Measurements from ENCODE around the gene RIMBP2. TPM values are rescaled to one million over a fixed set of nuclear protein-coding genes. Genes with fewer than 3 reads are reported as not detected.

Gene RIMBP2
- total RNA-seq, 1 donor from 2014 or later = 0.25 TPM

- no peak overlapping the region for H3K27ac ChIP-seq
- no peaks in the 10 kb centered on the region for H3K36me3 ChIP-seq
- no peaks in the 10 kb centered on the region for H3K4me1 ChIP-seq
- no peaks in the 10 kb centered on the region for H3K9me3 ChIP-seq
- no peaks in the 10 kb centered on the region for H3K27me3 ChIP-seq
- intact Hi-C loops (cut with DNase I) = no loop called here
- no peak overlapping the region for H3K4me3 ChIP-seq
- no peak for DNase-seq (ENCODE audit: extremely low spot score in 2 of 2)
- no peak for TF ChIP-seq CTCF (IDR thresholded peaks at IDR 0.05)
- no peak for TF ChIP-seq POLR2AphosphoS5 (IDR thresholded peaks at IDR 0.05; ENCODE audit: insufficient read depth in 1 of 2, low read depth in 1 of 2)
- TF ChIP-seq POLR2A (IDR thresholded peaks at IDR 0.05) = no peak
Measured at GRCh38 chr12:130603396-130603965, 112.6 kb downstream of the RIMBP2 start.

DNA sequence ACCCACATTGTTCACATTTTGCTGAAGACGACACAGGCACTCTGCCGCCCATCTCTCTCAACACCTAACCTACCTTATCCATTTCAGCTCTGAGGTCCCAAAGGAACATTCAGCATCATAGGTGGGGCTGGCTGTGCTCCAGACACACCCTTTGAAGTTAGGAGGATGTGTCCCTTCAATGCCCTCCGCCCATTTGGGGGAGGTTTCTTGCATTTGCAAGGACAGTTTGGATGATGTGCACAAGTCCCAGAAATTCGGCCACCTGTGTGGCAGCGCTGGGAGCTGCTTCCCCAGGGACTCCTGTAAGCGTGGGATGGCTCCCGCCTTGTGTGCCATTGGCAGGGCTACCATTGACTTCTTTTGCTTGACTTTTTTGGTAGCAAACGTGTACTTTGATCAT lies 113.8 kb downstream of the RIMBP2 start:
- intact Hi-C loops (cut with DNase I) = no loop called here
- H3K4me3 ChIP-seq = no peak overlapping the region
- no peak for DNase-seq (ENCODE audit: extremely low spot score in 2 of 2)
- H3K9me3 ChIP-seq = no peaks in the 10 kb centered on the region
- H3K36me3 ChIP-seq = no peaks in the 10 kb centered on the region
- H3K4me1 ChIP-seq = no peaks in the 10 kb centered on the region
- no peaks in the 10 kb centered on the region for H3K27me3 ChIP-seq
- TF ChIP-seq POLR2A (IDR thresholded peaks at IDR 0.05) = no peak
- TF ChIP-seq POLR2AphosphoS5 (IDR thresholded peaks at IDR 0.05; ENCODE audit: insufficient read depth in 1 of 2, low read depth in 1 of 2) = no peak
- no peak for TF ChIP-seq CTCF (IDR thresholded peaks at IDR 0.05)
- H3K27ac ChIP-seq = no peak overlapping the region

GRCh38 chr12:130601327-130601726 lies 114.8 kb downstream of the RIMBP2 start:
- no peaks in the 10 kb centered on the region for H3K36me3 ChIP-seq
- intact Hi-C loops (cut with DNase I) = no loop called here
- DNase-seq (ENCODE audit: extremely low spot score in 2 of 2) = no peak
- H3K9me3 ChIP-seq = no peaks in the 10 kb centered on the region
- TF ChIP-seq POLR2A (IDR thresholded peaks at IDR 0.05) = no peak
- no peak for TF ChIP-seq CTCF (IDR thresholded peaks at IDR 0.05)
- TF ChIP-seq POLR2AphosphoS5 (IDR thresholded peaks at IDR 0.05; ENCODE audit: insufficient read depth in 1 of 2, low read depth in 1 of 2) = no peak
- no peak overlapping the region for H3K4me3 ChIP-seq
- no peaks in the 10 kb centered on the region for H3K4me1 ChIP-seq
- H3K27me3 ChIP-seq = no peaks in the 10 kb centered on the region
- H3K27ac ChIP-seq = no peak overlapping the region

- intact Hi-C loops (cut with DNase I) = no loop called here
- TF ChIP-seq POLR2A (IDR thresholded peaks at IDR 0.05) (no peak), CTCF (IDR thresholded peaks at IDR 0.05) (no peak), POLR2AphosphoS5 (IDR thresholded peaks at IDR 0.05; ENCODE audit: insufficient read depth in 1 of 2, low read depth in 1 of 2) (no peak)
- Histone ChIP-seq H3K36me3 (no peaks in the 10 kb centered on the region), H3K4me3 (no peak overlapping the region), H3K27ac (no peak overlapping the region), H3K27me3 (no peaks in the 10 kb centered on the region), H3K4me1 (no peaks in the 10 kb centered on the region), H3K9me3 (no peaks in the 10 kb centered on the region)
- no peak for DNase-seq (ENCODE audit: extremely low spot score in 2 of 2)
Measured at GRCh38 chr12:130596241-130596640, 119.9 kb downstream of the RIMBP2 start.

DNA sequence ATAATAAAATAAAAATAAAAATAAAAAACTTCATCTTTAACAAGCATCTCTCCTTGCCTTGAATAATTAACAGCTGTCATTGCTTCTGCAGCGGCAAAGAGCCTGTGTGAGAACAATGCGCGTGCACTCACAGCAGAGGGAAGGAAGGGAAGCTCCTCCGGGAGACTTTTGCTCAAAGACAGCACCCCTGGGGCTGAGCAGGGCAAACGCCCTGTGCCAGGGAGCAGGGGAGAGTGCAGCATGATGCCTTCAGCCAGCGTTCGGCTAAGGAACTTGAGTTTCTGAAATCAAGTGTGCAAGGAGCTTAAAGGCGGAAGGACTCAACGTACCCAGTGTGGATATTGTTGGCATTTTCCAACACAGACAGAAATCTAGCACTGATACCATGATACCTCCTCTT lies 120.5 kb downstream of the RIMBP2 start:
- Histone ChIP-seq H3K27me3 (no peaks in the 10 kb centered on the region), H3K36me3 (no peaks in the 10 kb centered on the region), H3K27ac (no peak overlapping the region), H3K4me3 (no peak overlapping the region), H3K9me3 (no peaks in the 10 kb centered on the region), H3K4me1 (no peaks in the 10 kb centered on the region)
- no peak for DNase-seq (ENCODE audit: extremely low spot score in 2 of 2)
- intact Hi-C loops (cut with DNase I) = no loop called here
- TF ChIP-seq CTCF (IDR thresholded peaks at IDR 0.05) (no peak), POLR2A (IDR thresholded peaks at IDR 0.05) (no peak), POLR2AphosphoS5 (IDR thresholded peaks at IDR 0.05; ENCODE audit: insufficient read depth in 1 of 2, low read depth in 1 of 2) (no peak)

Measured in vagina (tissue), 2 donors.